Suppressor macrophage (primary cell): ENCODE measurements around the gene ADAM17.

Experiments
- DNase-seq, 4 experiments: peaks; one replicate each; pipeline ENCODE4 v3.0.0-alpha.2; 2020 to 2022

ADAM17 gene

DNA sequence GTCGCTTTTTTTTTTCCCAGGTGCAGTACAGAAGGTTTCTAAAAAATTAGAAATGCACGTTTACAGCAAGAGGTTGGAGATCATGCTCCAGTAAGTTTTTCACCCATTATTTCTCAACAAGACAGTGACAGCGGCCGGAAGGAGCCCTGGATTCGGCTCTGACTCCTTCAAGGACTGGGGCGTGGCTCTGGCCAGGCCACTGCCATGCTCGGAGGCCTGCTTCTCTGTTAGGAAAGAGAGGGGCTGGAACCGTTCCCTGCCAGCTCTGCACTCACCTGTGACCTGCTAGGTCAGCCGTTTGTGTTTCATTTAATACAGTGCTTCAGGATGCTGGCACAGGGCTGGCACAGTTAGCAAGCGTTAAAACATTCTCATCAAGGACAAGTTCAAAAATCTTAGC lies 87.9 kb downstream of the ADAM17 start:
- no peak for DNase-seq

DNA sequence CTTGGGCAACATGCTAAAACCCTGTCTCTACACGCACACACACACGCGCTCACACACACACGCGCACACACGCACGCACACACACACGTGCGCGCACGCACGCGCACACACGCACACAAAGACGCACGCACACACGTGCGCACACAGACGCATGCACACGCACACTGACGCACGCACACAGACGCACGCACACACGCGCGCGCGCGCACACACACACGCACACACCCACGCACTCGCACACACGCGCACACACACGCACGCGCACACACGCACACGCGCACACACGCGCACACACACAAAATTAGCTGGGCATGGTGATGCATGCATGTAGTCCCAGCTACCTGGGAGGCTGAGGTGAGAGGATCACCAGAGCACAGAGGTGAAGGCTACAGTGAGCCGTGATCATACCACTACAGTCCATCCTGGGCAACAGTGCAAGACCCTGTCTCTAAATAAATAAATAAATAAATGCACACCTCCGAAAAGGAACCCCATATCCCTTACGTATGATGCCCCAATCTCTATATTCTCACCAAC lies 89.4 kb downstream of the ADAM17 start:
- no peak for DNase-seq

DNA sequence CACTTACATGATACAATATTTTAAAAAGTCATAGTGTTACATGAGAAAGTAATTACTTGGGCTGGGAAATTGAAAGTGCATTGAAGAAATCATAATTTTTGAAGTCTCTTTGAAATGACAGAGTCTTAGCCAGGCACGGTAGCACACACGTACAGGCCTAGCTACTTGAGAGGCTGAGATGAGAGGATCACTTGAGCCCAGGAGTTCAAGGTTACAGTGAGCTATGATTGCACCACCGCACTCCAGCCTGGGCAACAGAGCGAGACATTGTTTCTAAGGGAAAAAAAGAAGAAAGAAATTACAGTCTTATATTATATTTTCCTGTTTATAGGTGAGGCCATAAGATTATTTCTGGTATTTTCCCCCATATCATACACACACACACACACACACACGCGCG lies 90.5 kb downstream of the ADAM17 start:
- DNase-seq = no peak

DNA sequence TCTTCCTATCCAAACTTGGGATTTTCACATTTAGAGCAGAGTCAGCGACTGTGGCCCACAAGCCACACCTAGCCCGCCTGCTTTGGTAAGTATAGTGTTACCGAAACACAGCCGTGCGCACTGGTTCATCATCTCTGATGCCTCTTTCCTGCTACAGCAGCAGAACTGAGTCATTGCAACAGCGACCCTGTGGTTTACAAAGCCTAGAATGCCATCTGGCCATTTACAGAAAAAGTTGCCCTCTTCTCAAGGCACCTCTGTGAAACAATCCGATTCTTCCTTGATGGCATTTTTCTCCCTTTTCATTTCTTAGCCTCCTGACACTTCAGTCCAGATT lies 92.0 kb downstream of the ADAM17 start:
- DNase-seq = peak; percentile 43 to 52 (median 51)

DNA sequence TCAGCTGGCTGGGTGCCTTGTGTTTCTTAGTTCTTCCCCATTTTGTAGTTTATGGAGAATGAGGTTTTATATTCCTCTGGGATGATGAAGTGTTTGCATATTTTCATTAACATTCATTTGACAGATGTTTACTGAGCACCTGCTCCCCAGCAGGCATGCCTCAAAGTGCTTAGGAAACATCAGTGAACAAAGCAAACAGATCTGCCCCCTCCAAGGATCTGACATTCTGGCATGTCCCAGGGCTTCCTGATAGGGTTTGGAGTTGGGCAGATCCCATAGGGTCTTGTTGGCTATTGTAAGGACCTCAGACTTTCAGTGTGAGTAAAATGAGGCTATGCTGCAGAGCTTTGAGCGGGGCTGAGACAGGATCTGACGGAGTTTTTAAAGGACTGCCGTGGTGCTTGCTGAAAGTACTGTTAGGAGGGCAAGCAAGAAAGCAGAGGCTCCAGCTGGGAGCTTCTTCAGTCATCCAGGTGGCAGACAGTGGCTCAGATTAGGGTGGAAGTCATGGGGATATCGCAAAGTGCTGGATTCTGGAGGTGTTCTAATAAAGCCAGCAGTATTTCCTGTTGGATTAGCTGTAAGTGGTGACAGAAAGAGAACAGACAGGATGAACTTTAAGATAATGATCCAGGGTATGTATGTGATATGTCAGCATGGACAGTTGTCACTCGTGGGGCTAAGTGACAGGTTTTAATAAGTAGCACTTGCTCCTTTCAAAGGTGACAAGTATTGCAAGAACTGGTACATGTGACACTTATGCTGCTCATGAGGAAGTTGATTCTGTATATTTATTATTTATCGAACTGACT lies 92.5 kb downstream of the ADAM17 start:
- DNase-seq = no peak

DNA sequence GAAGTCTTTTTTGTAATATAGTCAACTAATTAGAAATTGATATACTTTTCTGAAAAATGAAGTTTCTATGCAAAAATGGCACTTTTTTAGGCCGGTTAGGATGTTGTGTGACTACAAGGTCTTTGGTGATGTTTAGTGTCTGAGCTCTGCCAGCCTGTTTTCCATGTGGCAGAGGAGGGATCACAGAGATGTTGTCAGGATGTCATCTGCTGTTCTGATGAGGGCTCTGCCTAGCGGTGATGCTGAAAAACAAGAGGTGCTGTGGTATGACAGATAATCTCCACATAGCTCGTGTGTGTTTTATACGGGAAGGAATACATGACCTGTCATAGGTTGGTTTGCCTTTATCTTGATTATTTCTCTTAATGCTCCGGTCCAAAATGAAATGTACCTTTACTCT lies 93.3 kb downstream of the ADAM17 start:
- no peak for DNase-seq

DNA sequence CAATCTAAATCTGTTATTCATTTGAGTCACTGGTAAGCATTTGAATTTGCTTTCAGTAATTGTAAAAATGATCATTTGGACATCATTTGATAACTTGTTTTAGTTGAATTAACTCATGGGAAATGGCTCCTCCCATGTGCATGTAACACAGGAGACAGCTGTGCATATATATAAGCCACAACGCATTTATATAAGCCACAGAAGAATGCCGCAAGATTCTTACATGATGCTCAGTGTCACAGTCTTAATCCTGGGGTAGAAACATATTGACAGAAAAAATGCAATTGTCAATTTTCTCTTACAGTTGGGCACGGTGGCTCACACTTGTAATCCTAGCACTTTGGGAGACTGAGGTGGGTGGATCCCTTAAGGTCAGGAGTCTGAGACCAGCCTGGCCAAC lies 94.6 kb downstream of the ADAM17 start:
- DNase-seq = no peak

DNA sequence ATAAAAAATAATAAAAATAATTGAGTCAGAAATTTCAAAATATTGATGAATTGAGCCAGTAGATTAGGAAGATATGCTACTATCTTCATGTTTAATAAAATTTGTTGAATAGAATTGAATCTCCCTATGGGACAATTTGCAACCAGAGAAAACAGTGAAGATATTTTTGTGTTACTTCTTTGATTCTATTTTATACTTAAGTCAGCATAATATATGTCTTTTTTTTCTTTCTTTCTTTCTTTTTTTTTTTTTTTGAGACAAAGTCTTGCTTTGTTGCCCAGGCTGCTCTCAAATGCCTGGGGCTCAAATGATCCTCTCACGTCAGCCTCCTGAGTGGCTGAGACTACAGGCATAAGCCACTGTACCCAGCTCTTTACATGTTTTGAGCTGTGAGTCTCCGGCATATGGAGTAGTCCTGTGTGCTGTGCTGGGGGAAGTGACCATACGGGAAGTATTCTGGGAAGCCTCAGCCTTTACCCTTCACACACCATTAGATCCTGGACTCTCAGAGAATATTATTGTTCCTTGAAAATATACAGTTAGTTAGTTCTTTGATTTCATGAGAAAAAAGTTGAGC lies 95.1 kb downstream of the ADAM17 start:
- no peak for DNase-seq

DNA sequence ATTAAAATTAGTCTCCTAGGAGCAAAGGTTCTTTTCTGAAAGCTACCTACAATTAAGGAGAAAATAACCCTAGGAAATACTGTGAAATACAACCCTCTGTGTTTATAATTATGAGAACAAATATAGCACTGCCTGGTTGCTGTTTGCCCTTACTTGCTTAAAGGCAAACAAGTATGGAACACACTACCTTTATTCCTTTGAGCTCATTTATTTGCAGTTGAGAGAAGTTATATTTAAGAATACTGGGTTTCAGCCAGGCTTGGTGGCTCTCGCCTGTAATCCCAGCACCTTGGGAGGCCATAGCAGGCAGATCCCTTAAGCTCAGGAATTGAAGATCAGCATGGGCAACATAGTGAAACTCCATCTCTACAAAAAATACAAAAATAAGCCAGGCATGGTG lies 104.4 kb downstream of the ADAM17 start:
- DNase-seq = no peak

DNA sequence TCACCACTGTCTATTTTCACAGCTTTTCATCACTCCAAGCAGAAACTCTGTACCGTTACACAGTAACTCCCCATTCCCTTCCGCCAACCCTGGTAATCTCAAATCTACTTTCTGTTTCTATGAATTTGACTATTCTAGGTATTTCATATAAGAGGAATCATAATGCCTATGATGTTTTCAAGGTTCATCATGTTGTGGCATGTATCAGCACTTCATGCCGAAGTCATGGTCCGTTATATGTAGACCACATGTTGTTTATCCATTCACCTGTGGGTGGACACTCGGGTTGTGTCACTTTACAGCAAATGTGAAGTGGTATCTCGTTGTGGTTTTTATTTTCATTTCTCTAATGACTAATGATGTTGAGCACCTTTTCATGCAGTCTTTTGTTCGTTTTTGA lies 110.5 kb downstream of the ADAM17 start:
- no peak for DNase-seq

DNA sequence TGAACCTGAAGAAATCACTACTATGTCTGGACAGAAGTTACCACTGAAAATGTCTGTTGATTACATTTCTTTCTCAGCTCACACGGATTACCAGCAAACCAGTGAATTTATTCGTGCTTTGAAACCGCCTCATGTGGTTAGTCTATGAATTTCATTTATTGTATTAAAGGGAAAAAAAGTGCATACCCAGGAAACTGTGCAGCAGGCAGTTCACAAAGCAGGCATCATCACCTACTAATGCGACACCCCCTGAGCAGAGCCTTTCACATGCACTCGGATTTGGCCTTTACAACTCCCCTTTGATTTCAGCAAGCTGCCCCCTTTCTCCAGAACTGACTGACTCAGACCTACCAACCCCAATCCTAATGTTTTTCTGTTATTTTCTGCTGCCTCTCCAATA lies 112.1 kb downstream of the ADAM17 start:
- DNase-seq = no peak

DNA sequence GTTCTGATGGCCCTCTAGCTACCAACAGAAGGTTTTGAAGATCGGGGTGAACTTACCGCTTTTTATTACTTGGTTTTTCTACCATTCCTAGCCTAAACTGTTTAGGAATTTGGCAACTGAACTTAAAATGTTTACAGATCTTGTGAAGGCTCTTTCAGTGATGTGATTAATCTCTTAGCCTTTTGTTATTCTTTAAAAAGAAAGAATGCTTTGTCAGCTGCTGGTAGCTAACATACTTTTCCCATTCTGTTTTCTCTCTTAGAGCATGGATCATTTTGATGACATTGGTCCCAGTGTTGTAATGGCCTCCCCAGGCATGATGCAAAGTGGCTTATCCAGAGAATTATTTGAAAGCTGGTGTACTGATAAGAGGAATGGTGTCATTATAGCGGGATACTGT lies 114.1 kb downstream of the ADAM17 start:
- no peak for DNase-seq

DNA sequence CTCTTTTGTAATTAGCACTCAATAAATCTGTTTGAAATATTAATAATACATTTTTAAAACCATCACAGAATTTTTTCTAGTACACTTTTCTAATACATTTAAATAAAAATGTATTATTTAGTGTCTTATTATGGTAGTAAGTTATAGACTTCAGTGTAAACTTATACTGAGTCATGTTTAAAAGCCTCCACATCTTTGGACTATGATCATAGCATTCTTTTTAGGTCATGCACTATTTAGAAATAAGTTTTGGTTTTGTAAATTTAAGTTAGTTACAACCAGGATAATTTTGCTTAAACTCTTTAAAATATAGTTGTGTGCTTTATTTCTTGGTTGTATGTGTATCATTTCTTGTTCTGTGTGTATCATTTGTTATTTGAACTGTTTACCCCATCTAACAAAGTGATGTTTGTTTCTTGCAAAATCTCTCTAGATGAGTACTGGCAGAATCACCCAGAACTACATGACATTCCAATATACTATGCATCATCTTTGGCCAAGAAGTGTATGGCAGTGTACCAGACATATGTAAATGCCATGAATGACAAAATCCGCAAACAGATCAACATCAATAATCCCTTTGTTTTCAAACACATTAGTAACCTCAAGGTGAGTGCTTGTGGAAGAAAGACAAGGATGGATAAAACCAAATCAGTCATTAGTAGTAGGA lies 115.4 kb downstream of the ADAM17 start:
- DNase-seq = no peak

DNA sequence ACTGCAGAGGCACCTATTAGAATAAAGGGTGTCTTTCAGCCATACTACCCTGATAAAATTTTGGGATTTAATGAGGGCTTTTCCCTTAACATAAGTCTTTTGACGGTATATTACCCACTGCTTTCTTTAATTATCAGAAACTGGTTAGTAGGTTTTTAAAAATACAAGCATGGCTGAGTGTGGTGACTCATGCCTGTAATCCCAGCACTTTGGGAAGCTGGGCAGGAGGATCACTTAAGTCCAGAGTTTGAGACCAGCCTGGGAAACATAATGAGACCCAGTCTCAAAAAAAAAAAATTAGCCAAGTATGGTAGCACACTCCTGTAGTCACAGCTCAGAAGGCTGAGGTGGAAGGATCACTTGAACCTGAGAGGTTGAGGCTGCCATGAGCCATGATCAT lies 116.1 kb downstream of the ADAM17 start:
- no peak for DNase-seq
